Upper lobe of right lung (tissue), 1 donor: ENCODE data around the gene SH2D5. TPM values are rescaled to one million over a fixed set of nuclear protein-coding genes. Genes with fewer than 3 reads are reported as not detected.

Source experiments
- ATAC-seq: fragments of 200-7000 bp; cut with Tn5 transposase; one replicate; pipeline ENCODE4 v1.9.1; 2020; ENCODE audit warnings: mild to moderate bottlenecking, moderate library complexity
- DNase-seq: peaks from one replicate; pipeline ENCODE4 v3.0.0-alpha.2; 2020
- H3K27ac ChIP-seq: fragments of 200-600 bp; one replicate; pipeline ENCODE4 v1.8.0; 2022
- H3K27me3 ChIP-seq: fragments of 200-600 bp; one replicate; pipeline ENCODE4 v1.8.0; 2022; ENCODE audit warnings: mild to moderate bottlenecking
- H3K36me3 ChIP-seq: fragments of 200-600 bp; one replicate; pipeline ENCODE4 v1.8.0; 2022
- H3K4me1 ChIP-seq: fragments of 200-600 bp; one replicate; pipeline ENCODE4 v1.8.0; 2022
- H3K4me3 ChIP-seq: fragments of 200-600 bp; one replicate; pipeline ENCODE4 v1.8.0; 2022; ENCODE audit warnings: mild to moderate bottlenecking
- H3K9me3 ChIP-seq: fragments of 200-600 bp; one replicate; pipeline ENCODE4 v1.8.0; 2022
- intact Hi-C: fragments of 100-400 bp; cut with DNase I; formaldehyde crosslinking; loops from one replicate; pipeline ENCODE4 v1.11.0; 2022
- total RNA-seq: library from RNA; stranded (reverse); fragmentation: NEBNext Ultra II Directional; extraction: Animal tissue kit (Norgen Biotek cat#: 25700); gene quantifications from one replicate; pipeline ENCODE4 v1.2.1, GENCODE V29; 2021
- TF ChIP-seq, protein P1 (sequence below): fragments of 200-600 bp; IDR thresholded peaks from one replicate; pipeline ENCODE4 v1.8.0; 2022; ENCODE audit warnings: antibody characterized with exemption
- donor health status: DM: no; HTN: yes; CAD: no; lungs with severe emphysema.

SH2D5 gene
- total RNA-seq, 1 donor from 2014 or later = 0.52 TPM

DNA sequence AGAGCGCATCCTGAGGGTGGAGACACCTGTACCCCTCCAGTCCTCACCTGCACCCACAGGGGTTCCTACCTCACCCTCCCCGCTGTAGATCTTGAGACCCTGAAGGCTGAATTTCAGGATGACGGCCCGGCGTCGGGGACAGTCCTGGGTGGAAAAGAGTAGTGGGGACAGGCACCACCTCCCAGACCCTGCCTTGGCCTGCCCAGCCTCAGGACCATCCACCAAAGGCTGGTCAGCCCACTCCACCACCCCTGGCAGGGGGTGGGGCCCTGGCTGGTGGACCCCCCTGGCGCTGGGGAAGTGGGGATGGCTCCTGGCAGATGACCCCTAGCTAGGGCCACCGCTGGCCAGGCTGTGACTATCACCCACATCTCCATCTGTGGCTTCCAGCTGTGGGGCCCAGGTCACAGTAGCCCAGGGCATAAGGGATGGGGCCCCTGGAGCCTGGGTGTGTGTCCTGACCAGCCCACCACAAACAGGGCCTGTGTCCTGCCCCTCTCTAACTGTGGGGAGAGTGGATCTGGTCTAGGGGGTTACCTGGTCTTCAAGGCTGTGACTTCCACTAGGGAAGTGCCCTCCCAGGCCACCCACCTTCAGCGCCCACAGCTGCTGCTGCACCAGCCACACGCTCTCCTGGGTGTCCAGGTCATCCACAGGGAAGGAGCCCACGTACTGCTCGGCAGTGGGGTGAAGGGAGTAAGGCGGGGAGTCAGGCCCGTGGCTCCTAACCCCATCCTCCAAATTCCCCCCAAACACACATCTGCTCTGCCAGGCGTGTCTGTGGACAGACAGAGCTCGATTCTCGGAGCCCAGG lies 5.4 kb downstream of the SH2D5 start:
- Histone ChIP-seq H3K9me3 (no peaks in the 10 kb centered on the region), H3K4me1 (peaks cover under 1% of the 10 kb centered on the region), H3K27me3 (peaks cover 20% of the 10 kb centered on the region), H3K27ac (no peak overlapping the region), H3K4me3 (no peak overlapping the region), H3K36me3 (no peaks in the 10 kb centered on the region)
- TF ChIP-seq, protein P1, sequence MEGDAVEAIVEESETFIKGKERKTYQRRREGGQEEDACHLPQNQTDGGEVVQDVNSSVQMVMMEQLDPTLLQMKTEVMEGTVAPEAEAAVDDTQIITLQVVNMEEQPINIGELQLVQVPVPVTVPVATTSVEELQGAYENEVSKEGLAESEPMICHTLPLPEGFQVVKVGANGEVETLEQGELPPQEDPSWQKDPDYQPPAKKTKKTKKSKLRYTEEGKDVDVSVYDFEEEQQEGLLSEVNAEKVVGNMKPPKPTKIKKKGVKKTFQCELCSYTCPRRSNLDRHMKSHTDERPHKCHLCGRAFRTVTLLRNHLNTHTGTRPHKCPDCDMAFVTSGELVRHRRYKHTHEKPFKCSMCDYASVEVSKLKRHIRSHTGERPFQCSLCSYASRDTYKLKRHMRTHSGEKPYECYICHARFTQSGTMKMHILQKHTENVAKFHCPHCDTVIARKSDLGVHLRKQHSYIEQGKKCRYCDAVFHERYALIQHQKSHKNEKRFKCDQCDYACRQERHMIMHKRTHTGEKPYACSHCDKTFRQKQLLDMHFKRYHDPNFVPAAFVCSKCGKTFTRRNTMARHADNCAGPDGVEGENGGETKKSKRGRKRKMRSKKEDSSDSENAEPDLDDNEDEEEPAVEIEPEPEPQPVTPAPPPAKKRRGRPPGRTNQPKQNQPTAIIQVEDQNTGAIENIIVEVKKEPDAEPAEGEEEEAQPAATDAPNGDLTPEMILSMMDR = no peak
- ATAC-seq (no peak), DNase-seq (peak; percentile 61)
- intact Hi-C loops = no loop called here

DNA sequence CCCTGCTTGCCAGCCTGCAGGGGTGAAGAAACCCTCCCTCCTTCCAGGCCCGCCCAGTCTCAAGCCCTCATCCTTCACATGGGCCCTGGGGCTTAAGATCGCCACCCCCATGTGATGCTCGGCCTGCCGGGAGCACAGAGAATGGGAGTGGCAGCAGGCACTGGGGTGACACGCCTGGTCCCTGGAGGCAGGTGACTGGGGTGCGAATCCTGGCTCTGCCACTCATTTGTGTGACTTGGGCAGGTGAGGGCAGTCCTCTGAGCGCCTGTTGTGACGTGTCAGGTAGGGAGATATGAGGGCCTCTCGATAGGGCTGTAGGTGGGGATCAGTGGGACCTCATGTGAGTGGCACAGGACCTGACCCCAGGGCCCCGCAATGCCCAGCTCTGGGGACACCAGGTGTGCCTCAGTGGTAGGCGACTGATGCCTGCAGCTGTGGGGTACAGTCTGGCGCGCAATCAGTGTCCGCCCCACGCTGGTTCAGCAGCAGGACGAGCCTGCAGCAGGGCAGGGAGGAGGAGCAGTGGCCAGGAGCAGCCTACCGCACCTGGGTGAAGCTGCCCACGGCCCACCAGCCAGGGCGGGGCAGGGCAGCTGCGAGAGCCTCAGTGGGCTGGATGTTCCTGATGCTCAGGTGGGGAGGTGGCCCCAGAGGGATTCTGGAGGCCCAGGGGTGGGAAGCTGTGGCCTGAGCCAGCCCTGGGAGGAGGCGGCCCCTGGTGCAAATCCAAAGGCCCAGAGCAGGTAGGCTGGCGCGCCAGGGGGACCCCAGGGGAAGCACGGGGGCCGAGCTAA lies 6.2 kb downstream of the SH2D5 start:
- no peaks in the 10 kb centered on the region for H3K9me3 ChIP-seq
- H3K27ac ChIP-seq = no peak overlapping the region
- DNase-seq = peak; percentile 59
- H3K4me1 ChIP-seq = no peaks in the 10 kb centered on the region
- TF ChIP-seq, protein P1 = no peak
- no peak overlapping the region for H3K4me3 ChIP-seq
- intact Hi-C loops = no loop called here
- no peaks in the 10 kb centered on the region for H3K36me3 ChIP-seq
- H3K27me3 ChIP-seq = peaks cover 15% of the 10 kb centered on the region
- no peak for ATAC-seq

DNA sequence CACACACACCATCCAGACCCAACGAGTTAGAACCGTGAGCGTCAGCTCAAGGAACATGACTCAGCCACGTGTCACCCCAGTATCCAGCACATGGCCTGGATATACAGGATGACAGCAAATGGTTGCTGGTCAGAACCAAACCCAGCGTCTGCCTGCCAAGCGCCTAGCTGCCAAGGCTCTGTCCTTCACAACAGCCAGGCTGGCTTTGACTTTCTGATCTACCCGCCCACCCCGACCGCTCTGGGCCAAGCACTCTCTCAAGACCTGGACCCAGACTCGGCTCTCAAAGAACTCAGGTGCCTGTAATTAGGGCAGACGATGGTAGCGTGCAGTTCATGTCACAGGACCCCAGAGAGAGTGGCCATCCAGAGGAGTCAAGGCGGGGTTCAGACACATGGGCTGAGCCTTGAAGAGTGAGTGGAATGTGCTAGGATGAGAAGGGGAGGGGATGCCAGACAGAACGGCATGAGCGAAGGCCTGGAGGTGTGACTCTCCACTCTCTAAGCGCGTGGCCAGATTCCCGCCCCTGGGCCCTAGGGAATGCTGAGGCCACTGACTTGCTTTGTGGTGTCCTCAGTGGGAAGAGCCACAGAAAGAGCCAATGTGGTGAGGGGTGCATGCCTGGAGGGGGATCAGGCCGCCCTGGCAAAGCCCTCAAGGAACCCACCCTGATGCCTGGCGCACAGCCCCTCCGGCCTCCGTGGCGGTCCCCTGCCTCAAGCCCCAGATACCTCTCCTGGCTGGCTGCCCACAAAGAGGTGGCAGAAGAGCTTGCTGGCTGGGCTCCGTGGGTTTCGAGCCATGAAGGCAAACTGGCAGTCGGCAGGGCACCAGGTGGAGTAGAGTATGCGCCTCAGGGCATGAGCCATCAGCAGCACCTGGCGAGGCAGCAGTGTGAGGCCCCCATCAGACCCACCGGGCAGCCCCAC lies 7.0 kb downstream of the SH2D5 start:
- TF ChIP-seq, protein P1 = no peak
- Histone ChIP-seq H3K4me1 (no peaks in the 10 kb centered on the region), H3K4me3 (no peak overlapping the region), H3K9me3 (no peaks in the 10 kb centered on the region), H3K27ac (no peak overlapping the region), H3K36me3 (no peaks in the 10 kb centered on the region), H3K27me3 (peaks cover 7% of the 10 kb centered on the region)
- intact Hi-C loops = no loop called here
- ATAC-seq (peak; percentile 14), DNase-seq (peak; percentile 65)

DNA sequence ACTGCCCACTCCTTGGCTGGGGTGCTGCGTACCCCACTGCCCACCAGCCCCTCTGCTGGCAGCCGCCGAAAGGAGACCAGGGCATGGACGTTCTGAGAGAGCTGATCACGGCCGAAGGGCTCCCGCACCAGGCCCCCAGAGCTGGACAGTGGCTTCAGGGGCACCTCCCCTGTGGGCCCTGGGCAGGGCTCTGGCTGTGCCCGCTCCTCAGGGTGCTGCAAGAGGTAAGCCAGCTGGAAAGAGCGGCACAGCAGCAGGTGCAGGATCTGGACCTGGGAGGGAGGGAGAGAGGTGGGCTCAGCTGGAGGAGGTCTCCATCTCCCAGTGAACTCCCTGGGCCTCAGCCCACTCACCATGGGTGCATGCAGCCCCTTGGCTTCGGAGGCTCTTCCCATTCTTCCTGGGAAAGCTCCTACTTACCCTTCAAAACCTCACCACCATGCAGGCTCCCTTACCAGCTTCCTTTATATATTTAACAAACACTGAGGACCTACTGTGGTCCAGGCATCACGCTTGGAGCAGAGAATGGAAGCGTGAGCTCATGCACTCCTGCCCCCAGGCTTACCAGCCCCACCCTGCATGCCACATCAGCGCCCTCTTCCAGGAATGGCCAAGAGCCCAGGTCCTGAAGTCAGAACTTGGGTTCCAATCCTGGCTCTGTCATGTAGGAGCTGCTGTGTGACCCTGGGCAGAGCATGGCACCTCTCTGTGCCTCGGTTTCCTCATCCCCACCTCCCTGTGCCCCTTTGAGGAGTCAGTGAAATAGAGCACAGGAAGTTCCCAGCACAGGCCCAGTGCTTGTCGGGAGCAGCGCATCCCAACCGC lies 7.9 kb downstream of the SH2D5 start:
- Histone ChIP-seq H3K9me3 (no peaks in the 10 kb centered on the region), H3K27me3 (no peaks in the 10 kb centered on the region), H3K36me3 (no peaks in the 10 kb centered on the region), H3K4me1 (no peaks in the 10 kb centered on the region), H3K4me3 (no peak overlapping the region), H3K27ac (no peak overlapping the region)
- ATAC-seq (no peak), DNase-seq (peak; percentile 56)
- TF ChIP-seq, protein P1 = no peak
- intact Hi-C loops = no loop called here
